Stimulated activated CD4-positive, alpha-beta T cell treated with anti-CD3 and anti-CD28 coated beads, Interleukin-15, amount 100 ng/mL, for 48 hours (primary cell): Measurements from ENCODE around the gene GRWD1.
"Not testable (repeated sequence)": the region's sequence is repeated elsewhere in the genome, so short reads cannot be mapped to it uniquely, and the experiment has no call there.

Experiments
- DNase-seq, 2 donors: peaks; one replicate each; pipeline ENCODE4 v3.0.0-alpha.2; 2020; ENCODE audit warnings: low read depth in 2 of 2

Gene GRWD1

DNA sequence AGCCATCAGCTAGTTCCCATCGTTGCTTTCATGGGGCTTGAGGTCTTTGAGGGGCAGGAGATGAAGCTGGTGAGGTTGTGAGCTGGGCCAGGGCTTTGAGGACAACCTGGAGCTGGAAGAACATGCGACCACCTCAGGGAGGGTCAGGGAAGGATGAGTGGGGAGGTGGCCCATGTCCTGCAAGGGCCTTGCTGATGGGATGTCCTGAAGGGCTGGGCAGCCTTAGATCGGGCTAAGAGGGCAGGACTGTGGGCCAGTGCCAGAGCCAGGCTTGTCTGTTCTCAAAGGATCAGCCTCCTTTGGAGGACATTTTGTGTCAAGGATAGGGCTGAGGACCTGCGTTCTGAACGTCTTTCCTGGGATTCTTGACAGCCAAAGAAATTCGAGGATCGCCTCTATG lies 33.9 kb downstream of the GRWD1 start:
- no peak for DNase-seq

GRCh38 chr19:48480183-48480557 lies 34.4 kb downstream of the GRWD1 start:
- no peak for DNase-seq

DNA sequence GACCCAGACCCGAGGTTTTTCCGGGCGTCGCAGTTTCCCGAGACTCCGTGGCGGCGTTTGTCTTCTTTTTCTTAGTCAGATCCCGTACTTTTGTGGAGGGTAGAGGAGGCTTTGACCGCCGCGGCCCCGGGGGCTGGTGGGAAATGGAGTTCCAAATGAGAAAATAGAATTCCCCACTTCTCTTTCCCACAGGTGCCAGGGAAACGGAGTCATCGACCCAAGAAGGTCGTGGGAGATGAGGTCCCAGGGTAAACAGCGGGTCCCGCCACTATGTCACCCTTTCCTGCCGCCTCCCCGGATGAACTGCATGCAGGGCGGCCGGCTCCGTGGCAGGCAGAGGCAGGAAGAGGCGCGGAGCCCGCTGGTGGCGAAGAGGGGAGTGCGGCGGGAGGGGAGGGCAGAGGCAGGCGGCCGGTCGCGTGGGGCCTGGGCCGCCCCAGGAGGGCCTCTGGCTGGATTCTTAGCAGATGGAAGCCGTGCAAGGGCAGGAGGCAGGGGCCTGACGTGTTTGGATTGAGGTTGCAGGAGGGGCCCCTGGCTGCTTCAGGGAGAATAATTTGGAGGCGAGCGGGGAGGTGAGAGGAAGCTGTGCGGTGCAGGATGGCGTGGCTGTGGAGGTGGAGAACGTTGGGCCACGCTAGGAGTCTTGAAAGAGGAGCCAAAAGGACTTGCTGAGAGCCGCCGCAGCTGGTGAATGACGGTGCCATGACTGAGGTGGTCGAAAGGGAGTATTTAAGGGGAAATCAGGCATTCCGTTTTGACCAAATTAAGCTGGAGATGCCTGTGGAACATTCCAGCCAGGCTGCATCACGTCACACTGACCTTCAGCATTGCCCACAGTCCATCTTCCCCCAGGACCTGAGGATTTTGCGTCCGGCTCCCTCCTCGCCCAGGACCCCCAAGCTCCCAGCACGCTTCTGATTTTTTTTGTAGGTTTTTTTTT lies 35.0 kb downstream of the GRWD1 start:
- peak in 1 of 2 donors; percentile 29 for DNase-seq

- DNase-seq: no peak
Measured at GRCh38 chr19:48481846-48482639, 36.3 kb downstream of the GRWD1 start.

GRCh38 chr19:48483301-48483700 lies 37.5 kb downstream of the GRWD1 start:
- no peak for DNase-seq

GRCh38 chr19:48484247-48484893 lies 38.6 kb downstream of the GRWD1 start:
- DNase-seq: no peak

- no peak for DNase-seq
Measured at GRCh38 chr19:48484931-48485612, 39.3 kb downstream of the GRWD1 start.

DNA sequence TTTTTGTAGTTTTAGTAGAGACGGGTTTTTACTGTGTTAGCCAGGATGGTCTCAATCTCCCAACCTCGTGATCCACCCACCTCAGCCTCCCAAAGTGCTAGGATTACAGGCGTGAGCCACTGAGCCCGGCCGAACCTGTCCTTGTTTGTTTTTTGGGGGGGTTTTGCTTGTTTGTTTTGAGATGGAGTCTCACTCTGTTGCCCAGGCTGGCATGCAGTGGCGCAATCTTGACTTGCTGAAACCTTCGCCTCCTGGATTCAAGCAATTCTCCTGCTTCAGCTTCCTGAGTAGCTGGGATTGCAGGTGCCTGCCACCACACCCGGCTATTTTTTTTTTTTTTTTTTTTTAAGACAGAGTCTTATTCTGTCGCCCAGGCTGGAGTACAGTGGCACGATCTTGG lies 40.9 kb downstream of the GRWD1 start:
- not testable (repeated sequence) for DNase-seq

- no peak for DNase-seq
Measured at GRCh38 chr19:48487544-48487943, 41.8 kb downstream of the GRWD1 start.

GRCh38 chr19:48487948-48488347 lies 42.2 kb downstream of the GRWD1 start:
- DNase-seq: no peak

DNA sequence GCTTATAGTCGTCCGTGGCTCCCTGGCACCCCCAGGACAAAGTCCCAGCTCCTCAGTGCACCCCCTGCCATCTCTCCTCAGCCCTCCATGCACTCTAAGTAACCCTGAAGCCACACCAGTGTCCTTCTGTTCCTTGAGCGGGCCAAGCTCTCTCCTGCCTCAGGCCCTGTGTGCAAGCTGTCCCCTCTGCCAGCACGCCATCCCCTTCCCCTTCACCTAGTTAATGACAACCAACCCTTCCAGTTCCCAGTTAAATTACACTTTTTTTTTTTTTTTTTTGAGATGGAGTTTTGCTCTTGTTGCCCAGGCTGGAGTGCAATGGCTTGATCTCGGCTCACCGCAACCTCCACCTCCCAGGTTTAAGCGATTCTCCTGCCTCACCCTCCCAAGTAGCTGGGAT lies 42.7 kb downstream of the GRWD1 start:
- DNase-seq: not testable (repeated sequence)

- peak; percentile 55 to 76 for DNase-seq
Measured at GRCh38 chr19:48489608-48490216, 43.9 kb downstream of the GRWD1 start.

- no peak for DNase-seq
Measured at GRCh38 chr19:48490981-48491792, 45.4 kb downstream of the GRWD1 start.

DNA sequence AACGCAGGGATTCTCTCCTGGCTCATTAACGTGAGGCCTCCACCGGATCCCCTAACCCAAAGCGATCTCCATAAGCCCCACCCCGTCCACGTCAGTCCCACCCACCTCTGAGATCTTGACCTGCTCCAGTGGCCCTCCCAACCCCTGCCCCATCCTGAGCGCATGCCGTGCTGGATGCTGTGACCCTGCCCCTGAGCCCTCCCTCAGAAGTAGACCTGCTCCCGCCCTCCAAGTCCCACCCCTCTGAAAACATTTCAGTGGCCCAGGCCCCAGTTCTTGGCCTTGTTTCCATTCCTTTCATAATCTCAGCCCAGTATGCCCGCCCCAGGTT lies 46.0 kb downstream of the GRWD1 start:
- DNase-seq: no peak

- DNase-seq: peak; percentile 85 to 88
Measured at GRCh38 chr19:48492925-48493717, 47.3 kb downstream of the GRWD1 start.

- DNase-seq: no peak
Measured at GRCh38 chr19:48493718-48494401, 48.1 kb downstream of the GRWD1 start.

DNA sequence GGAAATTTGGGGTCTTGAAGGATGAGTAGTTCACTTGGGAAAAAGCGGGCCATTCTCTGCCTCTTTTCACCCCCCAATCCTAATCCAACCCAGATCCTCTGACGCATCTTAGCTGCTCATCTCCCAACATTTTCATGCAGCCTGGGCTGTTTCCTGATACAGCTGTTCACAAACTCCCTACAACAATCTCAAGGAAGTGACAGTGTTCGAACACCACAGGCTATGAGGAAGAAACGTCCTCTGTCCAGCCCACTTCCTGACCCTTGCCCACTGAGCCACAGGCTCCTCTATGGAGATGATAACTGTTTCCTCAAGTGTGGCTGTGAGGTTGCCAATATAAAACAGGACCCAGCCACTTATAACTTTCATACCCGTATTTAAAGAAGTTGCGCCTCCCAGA lies 49.6 kb downstream of the GRWD1 start:
- DNase-seq: no peak

GRCh38 chr19:48496959-48497727 lies 51.4 kb downstream of the GRWD1 start:
- DNase-seq: no peak
